ENCODE data around the gene MPRIP.
"Not testable (repeated sequence)": the region's sequence is repeated elsewhere in the genome, so short reads cannot be mapped to it uniquely, and the experiment has no call there.

MPRIP gene

DNA sequence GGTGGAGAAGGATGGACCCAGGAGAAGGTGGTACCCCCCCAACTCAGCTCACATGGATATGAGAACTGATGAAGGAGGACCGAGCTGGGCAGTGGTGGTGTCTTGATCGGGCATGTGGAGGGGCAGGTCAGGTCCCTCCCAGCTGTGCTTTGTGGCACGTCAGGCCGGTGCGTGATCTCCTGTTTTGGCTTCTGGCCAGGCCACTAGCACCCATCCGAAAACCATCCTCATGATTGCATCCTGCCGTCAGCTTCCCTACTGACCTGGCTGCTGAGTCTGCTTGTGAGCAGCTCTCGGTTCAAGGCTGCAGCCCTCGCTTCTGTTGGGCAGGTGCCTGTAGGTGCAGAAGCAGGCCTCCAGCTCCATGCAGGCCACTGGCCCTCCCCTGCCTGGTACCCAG lies 110.8 kb downstream of the MPRIP start:
- no peak for TF ChIP-seq SPI1 (IDR thresholded peaks at IDR 0.05; ENCODE audit: low read depth, low read length)
- TF ChIP-seq POLR2A (IDR thresholded peaks at IDR 0.05; ENCODE audit: low read depth, low read length): no peak
- FAIRE-seq (no peak), DNase-seq (ENCODE audit: insufficient read length, low spot score) (no peak)

DNA sequence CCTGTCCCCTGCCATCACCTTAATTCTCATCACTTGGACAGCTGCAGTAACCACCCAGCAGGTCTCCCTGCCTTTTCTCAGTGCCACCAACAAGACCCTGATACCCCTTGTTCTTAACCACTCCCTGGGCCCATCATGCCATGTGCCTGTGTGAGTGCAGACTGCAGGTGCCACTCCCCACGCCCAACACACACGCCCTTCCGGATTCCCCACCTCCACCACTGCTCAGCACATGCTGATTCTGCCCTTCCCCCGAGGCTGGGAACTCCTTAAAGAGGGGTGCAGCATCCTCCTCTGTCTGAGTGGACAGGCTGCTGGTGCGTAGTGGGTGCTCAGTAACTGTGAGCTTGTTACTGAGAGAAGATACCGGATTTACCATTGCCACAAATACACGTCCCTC lies 111.5 kb downstream of the MPRIP start:
- no peak for TF ChIP-seq SPI1 (IDR thresholded peaks at IDR 0.05; ENCODE audit: low read depth, low read length)
- TF ChIP-seq TAF1 (IDR thresholded peaks at IDR 0.05; ENCODE audit: low read depth, low read length): no peak
- TF ChIP-seq POU2F2 (IDR thresholded peaks at IDR 0.05; ENCODE audit: low read depth, low read length): no peak
- no peak for TF ChIP-seq POLR2A (IDR thresholded peaks at IDR 0.05; ENCODE audit: low read depth, low read length)
- no peak for TF ChIP-seq PAX5 (IDR thresholded peaks at IDR 0.05; ENCODE audit: insufficient read depth, low read length, severe bottlenecking)
- no peak for TF ChIP-seq POLR2AphosphoS5 (IDR thresholded peaks at IDR 0.05; ENCODE audit: low read depth, low read length)
- FAIRE-seq (no peak), DNase-seq (ENCODE audit: insufficient read length, low spot score) (no peak)

DNA sequence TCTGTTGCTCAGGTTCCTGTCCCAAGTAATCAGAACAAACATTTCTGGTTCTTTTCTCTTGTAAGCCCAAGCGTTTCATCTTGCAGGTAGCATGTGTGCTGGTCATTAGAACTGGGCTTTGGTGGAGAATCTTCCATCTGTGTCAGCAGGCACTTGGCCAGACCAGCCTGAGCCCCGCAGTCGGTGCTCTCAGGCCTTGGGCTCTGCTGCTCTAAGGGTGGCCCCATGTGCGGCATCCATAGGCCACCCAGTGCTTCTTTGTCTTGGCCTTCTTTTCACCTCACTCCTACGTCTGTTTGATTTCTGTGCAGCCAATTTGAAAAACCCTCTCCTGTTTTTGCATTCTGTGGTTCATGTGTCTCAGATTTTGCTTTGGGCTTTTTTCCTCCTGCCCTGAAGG lies 112.3 kb downstream of the MPRIP start:
- DNase-seq (ENCODE audit: insufficient read length, low spot score): no peak
- no peak for FAIRE-seq
- no peak for TF ChIP-seq PAX5 (IDR thresholded peaks at IDR 0.05; ENCODE audit: insufficient read depth, low read length, severe bottlenecking)
- no peak for TF ChIP-seq TAF1 (IDR thresholded peaks at IDR 0.05; ENCODE audit: low read depth, low read length)
- no peak for TF ChIP-seq POLR2A (IDR thresholded peaks at IDR 0.05; ENCODE audit: low read depth, low read length)
- no peak for TF ChIP-seq POLR2AphosphoS5 (IDR thresholded peaks at IDR 0.05; ENCODE audit: low read depth, low read length)
- no peak for TF ChIP-seq SPI1 (IDR thresholded peaks at IDR 0.05; ENCODE audit: low read depth, low read length)
- no peak for TF ChIP-seq POU2F2 (IDR thresholded peaks at IDR 0.05; ENCODE audit: low read depth, low read length)

GRCh38 chr17:17154981-17155380 lies 112.7 kb downstream of the MPRIP start:
- TF ChIP-seq POU2F2 (IDR thresholded peaks at IDR 0.05; ENCODE audit: low read depth, low read length): no peak
- TF ChIP-seq POLR2AphosphoS5 (IDR thresholded peaks at IDR 0.05; ENCODE audit: low read depth, low read length): no peak
- TF ChIP-seq SPI1 (IDR thresholded peaks at IDR 0.05; ENCODE audit: low read depth, low read length): no peak
- no peak for TF ChIP-seq PAX5 (IDR thresholded peaks at IDR 0.05; ENCODE audit: insufficient read depth, low read length, severe bottlenecking)
- no peak for TF ChIP-seq POLR2A (IDR thresholded peaks at IDR 0.05; ENCODE audit: low read depth, low read length)
- no peak for TF ChIP-seq TAF1 (IDR thresholded peaks at IDR 0.05; ENCODE audit: low read depth, low read length)
- no peak for FAIRE-seq
- DNase-seq (ENCODE audit: insufficient read length, low spot score): no peak

DNA sequence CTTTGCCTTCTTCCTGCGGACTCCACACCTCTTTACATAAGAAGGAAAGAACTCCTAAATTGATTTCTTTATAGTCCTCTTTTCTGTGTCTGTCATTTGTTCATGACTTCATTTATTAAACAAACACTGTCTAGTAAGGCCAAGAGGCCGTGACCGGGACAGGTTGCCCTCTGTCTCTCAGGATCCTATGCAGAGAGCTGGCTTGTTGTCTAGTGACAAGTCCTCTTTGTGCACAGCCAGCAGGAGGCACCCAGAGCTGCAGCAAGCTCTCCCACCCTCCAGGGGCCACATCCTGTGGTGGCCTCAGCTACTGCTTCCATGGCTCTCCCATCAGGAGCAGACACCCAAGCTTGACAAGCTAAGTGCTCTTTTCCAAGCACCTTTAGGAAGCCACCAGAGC lies 113.3 kb downstream of the MPRIP start:
- no peak for TF ChIP-seq POLR2AphosphoS5 (IDR thresholded peaks at IDR 0.05; ENCODE audit: low read depth, low read length)
- no peak for TF ChIP-seq POLR2A (IDR thresholded peaks at IDR 0.05; ENCODE audit: low read depth, low read length)
- TF ChIP-seq TAF1 (IDR thresholded peaks at IDR 0.05; ENCODE audit: low read depth, low read length): no peak
- no peak for TF ChIP-seq SPI1 (IDR thresholded peaks at IDR 0.05; ENCODE audit: low read depth, low read length)
- no peak for TF ChIP-seq POU2F2 (IDR thresholded peaks at IDR 0.05; ENCODE audit: low read depth, low read length)
- DNase-seq (ENCODE audit: insufficient read length, low spot score): no peak
- FAIRE-seq: no peak

- FAIRE-seq (no peak), DNase-seq (ENCODE audit: insufficient read length, low spot score) (no peak)
- no peak for TF ChIP-seq POLR2AphosphoS5 (IDR thresholded peaks at IDR 0.05; ENCODE audit: low read depth, low read length)
- no peak for TF ChIP-seq TAF1 (IDR thresholded peaks at IDR 0.05; ENCODE audit: low read depth, low read length)
- no peak for TF ChIP-seq SPI1 (IDR thresholded peaks at IDR 0.05; ENCODE audit: low read depth, low read length)
- no peak for TF ChIP-seq POLR2A (IDR thresholded peaks at IDR 0.05; ENCODE audit: low read depth, low read length)
- no peak for TF ChIP-seq PAX5 (IDR thresholded peaks at IDR 0.05; ENCODE audit: insufficient read depth, low read length, severe bottlenecking)
- no peak for TF ChIP-seq POU2F2 (IDR thresholded peaks at IDR 0.05; ENCODE audit: low read depth, low read length)
Observed at GRCh38 chr17:17156107-17156506, 113.8 kb downstream of the MPRIP start.

GRCh38 chr17:17156511-17156910 lies 114.3 kb downstream of the MPRIP start:
- no peak for TF ChIP-seq TAF1 (IDR thresholded peaks at IDR 0.05; ENCODE audit: low read depth, low read length)
- no peak for TF ChIP-seq SPI1 (IDR thresholded peaks at IDR 0.05; ENCODE audit: low read depth, low read length)
- TF ChIP-seq PAX5 (IDR thresholded peaks at IDR 0.05; ENCODE audit: insufficient read depth, low read length, severe bottlenecking): no peak
- no peak for TF ChIP-seq POLR2AphosphoS5 (IDR thresholded peaks at IDR 0.05; ENCODE audit: low read depth, low read length)
- TF ChIP-seq POU2F2 (IDR thresholded peaks at IDR 0.05; ENCODE audit: low read depth, low read length): no peak
- no peak for TF ChIP-seq POLR2A (IDR thresholded peaks at IDR 0.05; ENCODE audit: low read depth, low read length)
- FAIRE-seq: no peak
- no peak for DNase-seq (ENCODE audit: insufficient read length, low spot score)

- TF ChIP-seq SPI1 (IDR thresholded peaks at IDR 0.05; ENCODE audit: low read depth, low read length) (no peak), POLR2A (IDR thresholded peaks at IDR 0.05; ENCODE audit: low read depth, low read length) (no peak), PAX5 (IDR thresholded peaks at IDR 0.05; ENCODE audit: insufficient read depth, low read length, severe bottlenecking) (no peak), POLR2AphosphoS5 (IDR thresholded peaks at IDR 0.05; ENCODE audit: low read depth, low read length) (no peak), POU2F2 (IDR thresholded peaks at IDR 0.05; ENCODE audit: low read depth, low read length) (no peak), TAF1 (IDR thresholded peaks at IDR 0.05; ENCODE audit: low read depth, low read length) (no peak)
- DNase-seq (ENCODE audit: insufficient read length, low spot score) (no peak), FAIRE-seq (no peak)
Observed at GRCh38 chr17:17157041-17157440, 114.8 kb downstream of the MPRIP start.

- not testable (repeated sequence) for DNase-seq (ENCODE audit: insufficient read length, low spot score); FAIRE-seq
Observed at GRCh38 chr17:17158506-17158905, 116.2 kb downstream of the MPRIP start.

- FAIRE-seq: no peak
- TF ChIP-seq POLR2AphosphoS5 (IDR thresholded peaks at IDR 0.05; ENCODE audit: low read depth, low read length): no peak
- no peak for TF ChIP-seq TAF1 (IDR thresholded peaks at IDR 0.05; ENCODE audit: low read depth, low read length)
- no peak for TF ChIP-seq POU2F2 (IDR thresholded peaks at IDR 0.05; ENCODE audit: low read depth, low read length)
- TF ChIP-seq PAX5 (IDR thresholded peaks at IDR 0.05; ENCODE audit: insufficient read depth, low read length, severe bottlenecking): no peak
- no peak for TF ChIP-seq SPI1 (IDR thresholded peaks at IDR 0.05; ENCODE audit: low read depth, low read length)
- TF ChIP-seq POLR2A (IDR thresholded peaks at IDR 0.05; ENCODE audit: low read depth, low read length): no peak
- DNase-seq (ENCODE audit: insufficient read length, low spot score): no peak
Observed at GRCh38 chr17:17159571-17159970, 117.3 kb downstream of the MPRIP start.
